Naive thymus-derived CD4-positive, alpha-beta T cell (primary cell): Measurements from ENCODE around the gene PLEKHB2. TPM values are rescaled to one million over a fixed set of nuclear protein-coding genes. Genes with fewer than 3 reads are reported as not detected.
A peak's percentile ranks its signal among the peaks of the same experiment; 100 is the strongest.
"Not testable (repeated sequence)": the region's sequence is repeated elsewhere in the genome, so short reads cannot be mapped to it uniquely, and the experiment has no call there.

Experiments used
- ATAC-seq: fragments of 150-1000 bp; cut with Tn5 transposase; 2 replicates; pipeline ENCODE4 v1.10.0; 2021; ENCODE audit warnings: mild to moderate bottlenecking, moderate library complexity
- CTCF ChIA-PET: fragments of 350-600 bp; sonication (Branson Sonifier 250); formaldehyde crosslinking; loops from one replicate; lab custom pipeline; 2021; ENCODE audit warnings: antibody characterized with exemption; lab: Charles Lee
- POLR2A ChIA-PET: fragments of 350-600 bp; sonication (Branson Sonifier 250); formaldehyde crosslinking; loops from one replicate; lab custom pipeline; 2021; ENCODE audit warnings: antibody characterized with exemption, inconsistent platforms; lab: Charles Lee
- DNase-seq, 9 donors: peaks; one replicate each; pipeline versions ENCODE4 v3.0.0 to v3.0.0-alpha.2; 2020 to 2022; ENCODE audit warnings: mixed read lengths in 1 of 9
- H3K27ac ChIP-seq: one replicate; pipeline ENCODE4 v1.7.0; 2013; ENCODE audit warnings: mild to moderate bottlenecking, low read depth, low read length, moderate library complexity
- H3K27me3 ChIP-seq, 2 donors: one replicate each; pipeline ENCODE4 v1.7.0; 2013; ENCODE audit warnings: low read length in 2 of 2, mild to moderate bottlenecking in 2 of 2, moderate library complexity in 2 of 2; ENCODE audit not compliant: control insufficient read depth in 2 of 2, insufficient read depth in 2 of 2
- H3K36me3 ChIP-seq, 3 experiments: 1 replicate in 2 of 3; 2 replicates in 1 of 3; pipeline ENCODE4 v1.7.0; 2013; ENCODE audit warnings: low read length in 3 of 3, mild to moderate bottlenecking in 3 of 3, moderate library complexity in 1 of 3; ENCODE audit not compliant: insufficient read depth in 3 of 3, control insufficient read depth in 2 of 3
- H3K4me1 ChIP-seq, 2 donors: one replicate each; pipeline ENCODE4 v1.7.0; 2013; ENCODE audit warnings: low read length in 2 of 2, mild to moderate bottlenecking in 2 of 2, moderate library complexity in 1 of 2; ENCODE audit not compliant: control insufficient read depth in 2 of 2, insufficient read depth in 2 of 2
- H3K4me3 ChIP-seq: 2 replicates; pipeline ENCODE4 v1.7.0; 2013; ENCODE audit warnings: mild to moderate bottlenecking, low read length
- H3K9me3 ChIP-seq, 3 experiments: 1 replicate in 2 of 3; 2 replicates in 1 of 3; pipeline ENCODE4 v1.7.0; 2013; ENCODE audit warnings: low read length in 3 of 3; ENCODE audit not compliant: control insufficient read depth in 2 of 3
- H3K27ac Mint-ChIP-seq, 9 donors: one replicate each; pipeline ENCODE4 v1.8.0; 2020 to 2022; ENCODE audit warnings: mixed read lengths in 9 of 9, mild to moderate bottlenecking in 8 of 9, moderate library complexity in 5 of 9, inconsistent platforms in 2 of 9
- H3K27me3 Mint-ChIP-seq, 5 donors: one replicate each; pipeline ENCODE4 v1.8.0; 2021 to 2022; ENCODE audit warnings: mixed read lengths in 5 of 5, mild to moderate bottlenecking in 1 of 5
- H3K36me3 Mint-ChIP-seq, 5 donors: one replicate each; pipeline ENCODE4 v1.8.0; 2020 to 2022; ENCODE audit warnings: mixed read lengths in 5 of 5, mild to moderate bottlenecking in 3 of 5, inconsistent platforms in 1 of 5
- H3K4me1 Mint-ChIP-seq, 7 donors: one replicate each; pipeline ENCODE4 v1.8.0; 2020 to 2022; ENCODE audit warnings: mixed read lengths in 7 of 7, mild to moderate bottlenecking in 3 of 7, inconsistent platforms in 1 of 7
- H3K4me3 Mint-ChIP-seq, 10 donors: one replicate each; pipeline ENCODE4 v1.8.0; 2020 to 2022; ENCODE audit warnings: mild to moderate bottlenecking in 10 of 10, mixed read lengths in 10 of 10, moderate library complexity in 6 of 10, inconsistent platforms in 2 of 10
- H3K9me3 Mint-ChIP-seq, 11 donors: one replicate each; pipeline ENCODE4 v1.8.0; 2020 to 2022; ENCODE audit warnings: mixed read lengths in 11 of 11, mild to moderate bottlenecking in 4 of 11, inconsistent platforms in 1 of 11, moderate library complexity in 1 of 11
- intact Hi-C, 2 donors: fragments of 100-400 bp; cut with micrococcal nuclease; formaldehyde crosslinking; loops; one replicate each; pipeline ENCODE4 v1.15.1; 2023
- polyA plus RNA-seq, 2 donors: library from polyadenylated mRNA; unstranded; fragments of 300-500 nt; fragmentation: Illumina TruSeq; gene quantifications; one replicate each; pipeline ENCODE4 v1.2.3, GENCODE V29; 2021
- total RNA-seq, 6 experiments: library from RNA in 5 of 6; stranded (reverse) in 5 of 6; gene quantifications; 1 replicate in 5 of 6; 2 replicates in 1 of 6; pipeline ENCODE4 v1.2.3 and lab custom pipeline; 2021 to 2026

Gene PLEKHB2
- total and polyA plus RNA-seq, 7 experiments from 2014 or later, result 43.1 to 92.3 (median 64.4) TPM

DNA sequence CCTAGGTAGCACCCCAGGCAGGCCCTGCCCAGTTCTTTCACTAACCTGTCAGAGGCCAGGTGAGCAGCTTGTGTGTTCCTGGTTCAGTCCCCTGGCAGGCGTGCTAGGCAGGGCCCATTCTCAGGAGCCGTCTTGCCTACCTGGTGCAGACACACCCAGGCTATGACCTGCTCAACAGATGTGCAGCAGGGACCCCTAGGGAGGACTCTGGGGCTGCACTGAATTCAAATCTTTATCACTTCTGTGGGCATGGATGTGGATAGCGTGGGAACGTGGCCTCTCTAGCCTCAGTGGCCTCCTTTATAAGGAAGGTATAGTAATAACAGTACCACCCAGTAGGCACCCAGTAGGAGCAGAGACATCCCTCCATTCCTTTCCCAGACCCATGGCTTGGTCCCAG lies 48.4 kb downstream of the PLEKHB2 start:
- H3K27me3 Mint-ChIP-seq, result peaks cover 0 to 5% (median 0%) of the 10 kb centered on the region in 5 donors
- H3K36me3 Mint-ChIP-seq, result peaks cover 0 to 12% (median 4%) of the 10 kb centered on the region in 5 donors
- CTCF ChIA-PET, result interaction anchor here (1.1 to 3.3 kb wide), 3 partner anchors 339 to 648 kb away, joined by 3 to 12 read pairs (median 3); partner anchors contain the start of gene MZT2A
- Histone ChIP-seq H3K36me3 (peaks cover 0 to 21% (median 6%) of the 10 kb centered on the region in 3 experiments), H3K4me3 (no peak overlapping the region), H3K27ac (no peak overlapping the region), H3K27me3 (no peaks in the 10 kb centered on the region), H3K9me3 (no peaks in the 10 kb centered on the region), H3K4me1 (no peaks in the 10 kb centered on the region)
- no peak overlapping the region for H3K4me3 Mint-ChIP-seq
- ATAC-seq (no peak), DNase-seq (no peak)
- H3K9me3 Mint-ChIP-seq, result no peaks in the 10 kb centered on the region
- intact Hi-C loops, result loop anchor here (5.0 kb wide), 2 partner anchors 259 to 356 kb away; no protein-coding TSS in a partner anchor
- no peak overlapping the region for H3K27ac Mint-ChIP-seq
- H3K4me1 Mint-ChIP-seq, result peaks cover 5 to 25% (median 16%) of the 10 kb centered on the region in 7 donors
- POLR2A ChIA-PET, result no interaction called here

DNA sequence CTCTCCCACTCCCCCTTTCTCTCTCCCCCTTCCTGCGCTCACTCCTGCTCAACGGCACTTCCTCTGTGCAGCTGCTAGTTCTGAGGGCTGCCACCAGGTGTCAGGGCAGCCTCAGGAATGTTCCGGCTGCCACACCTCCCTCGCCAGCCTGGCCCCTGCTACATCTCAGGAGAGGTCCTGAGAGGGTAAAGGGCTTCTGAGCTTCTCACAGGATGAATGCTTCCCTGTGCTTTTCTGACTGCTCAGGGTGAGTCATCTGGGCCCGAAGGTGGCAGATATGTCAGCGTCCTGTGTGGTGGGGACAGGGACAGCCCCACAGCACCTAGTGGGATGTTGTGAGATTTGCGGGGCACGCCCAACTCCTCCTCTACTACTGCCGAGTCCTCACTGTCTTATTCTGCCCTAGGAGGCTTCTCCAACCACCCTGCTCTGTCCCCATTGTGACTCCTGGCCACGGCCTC lies 49.0 kb downstream of the PLEKHB2 start:
- peak; percentile 34 to 78 (median 55) for DNase-seq
- H3K4me3 ChIP-seq, result peak overlapping the region; percentile 11
- ChIA-PET POLR2A (no interaction called here), CTCF (interaction anchor here (1.1 to 3.3 kb wide), 3 partner anchors 338 to 648 kb away, joined by 3 to 12 read pairs (median 3); partner anchors contain the start of gene MZT2A)
- H3K36me3 ChIP-seq, result peaks cover 0 to 15% (median 4%) of the 10 kb centered on the region in 3 experiments
- H3K4me1 ChIP-seq, result no peaks in the 10 kb centered on the region
- H3K4me3 Mint-ChIP-seq, result peak overlapping the region in 3 of 10 donors; percentile 32 to 41 (median 33)
- peaks cover 0 to 11% (median 4%) of the 10 kb centered on the region in 5 donors for H3K36me3 Mint-ChIP-seq
- H3K27ac ChIP-seq, result no peak overlapping the region
- H3K27ac Mint-ChIP-seq, result peak overlapping the region in 4 of 9 donors; percentile 0 to 46 (median 10)
- H3K4me1 Mint-ChIP-seq, result peaks cover 5 to 25% (median 16%) of the 10 kb centered on the region in 7 donors
- H3K27me3 ChIP-seq, result no peaks in the 10 kb centered on the region
- H3K9me3 ChIP-seq, result no peaks in the 10 kb centered on the region
- peak; percentile 86 for ATAC-seq
- intact Hi-C loops, result loop anchor here (1.0 to 5.0 kb wide), 8 partner anchors 49 to 518 kb away; partner anchors contain the start of genes MZT2A (in 2 of the 2) and PLEKHB2 (in 1 of the 2)
- H3K27me3 Mint-ChIP-seq, result peaks cover 0 to 8% (median 0%) of the 10 kb centered on the region in 5 donors
- H3K9me3 Mint-ChIP-seq, result no peaks in the 10 kb centered on the region

DNA sequence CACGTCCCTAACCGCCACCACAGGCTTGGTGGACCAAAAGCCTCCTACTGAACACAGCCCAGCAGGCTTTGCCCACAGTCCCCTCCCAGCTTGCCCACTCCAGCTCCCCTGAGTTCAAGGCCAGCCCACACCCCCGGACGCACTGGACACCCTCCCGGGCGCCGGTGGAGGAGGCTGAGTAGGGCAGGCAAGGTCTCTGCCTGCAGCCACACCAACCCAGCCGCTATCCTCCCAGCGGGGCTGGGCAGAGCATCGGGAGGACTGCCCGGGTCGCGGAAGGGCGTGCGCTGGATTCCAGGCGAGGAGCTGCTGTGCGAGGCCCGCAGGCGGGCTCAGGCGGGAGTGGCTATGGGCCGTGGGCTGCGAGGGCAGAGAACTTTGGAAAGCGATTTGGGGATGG lies 49.5 kb downstream of the PLEKHB2 start:
- Mint-ChIP-seq H3K4me3 (no peak overlapping the region), H3K27me3 (peaks cover 0 to 11% (median 0%) of the 10 kb centered on the region in 5 donors), H3K9me3 (no peaks in the 10 kb centered on the region), H3K36me3 (peaks cover 0 to 10% (median 1%) of the 10 kb centered on the region in 5 donors), H3K4me1 (peaks cover 5 to 25% (median 16%) of the 10 kb centered on the region in 7 donors), H3K27ac (no peak overlapping the region)
- DNase-seq (no peak), ATAC-seq (no peak)
- POLR2A ChIA-PET, result no interaction called here
- Histone ChIP-seq H3K27me3 (no peaks in the 10 kb centered on the region), H3K4me1 (no peaks in the 10 kb centered on the region), H3K36me3 (peaks cover 0 to 10% (median 0%) of the 10 kb centered on the region in 3 experiments), H3K9me3 (no peaks in the 10 kb centered on the region), H3K27ac (no peak overlapping the region), H3K4me3 (no peak overlapping the region)
- CTCF ChIA-PET, result interaction anchor here (3.3 kb wide), 1 partner anchor 518 kb away, joined by 12 read pairs; no protein-coding TSS in a partner anchor
- intact Hi-C loops, result loop anchor here (1.0 to 5.0 kb wide), 8 partner anchors 49 to 518 kb away; partner anchors contain the start of genes MZT2A (in 2 of the 2) and PLEKHB2 (in 1 of the 2)

DNA sequence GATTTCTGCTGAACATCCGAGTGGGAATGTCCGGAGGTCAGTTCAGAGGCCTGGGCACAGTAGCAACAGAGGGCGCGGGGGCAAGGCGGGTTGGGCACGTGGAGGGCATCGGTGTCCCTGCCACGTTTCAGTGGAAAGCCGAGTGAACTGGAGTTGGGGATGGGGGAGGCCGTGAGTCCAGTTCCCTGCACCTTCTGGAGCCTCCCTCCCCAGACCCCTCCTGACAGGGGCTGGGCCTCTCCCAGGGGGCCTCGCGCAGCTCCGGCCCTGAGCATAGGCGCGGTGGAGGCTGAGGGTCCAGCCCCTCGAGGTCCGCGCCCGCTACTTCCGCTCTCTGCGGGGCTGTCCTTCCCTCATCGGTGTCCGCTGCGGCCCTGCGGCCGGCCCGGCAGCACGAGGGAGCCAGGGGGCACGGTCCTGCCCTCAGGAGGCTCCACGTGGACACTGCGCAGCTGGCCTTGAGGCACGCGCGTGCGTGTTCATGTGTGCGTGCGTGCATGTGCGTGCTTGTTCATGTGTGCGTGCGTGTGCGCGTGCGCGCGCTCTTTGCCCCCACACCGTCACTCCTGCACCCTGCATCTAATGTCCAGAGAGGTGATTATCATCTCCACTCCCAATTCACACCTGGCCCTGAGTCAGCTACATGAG lies 50.2 kb downstream of the PLEKHB2 start:
- H3K4me1 ChIP-seq, result no peaks in the 10 kb centered on the region
- no peak overlapping the region for H3K4me3 ChIP-seq
- ATAC-seq (no peak), DNase-seq (no peak)
- no peaks in the 10 kb centered on the region for H3K9me3 ChIP-seq
- peaks cover 0 to 11% (median 0%) of the 10 kb centered on the region in 5 donors for H3K27me3 Mint-ChIP-seq
- intact Hi-C loops, result loop anchor here in 1 of 2 donors (2.0 kb wide), 2 partner anchors 155 to 337 kb away; partner anchors contain the start of gene MZT2A
- H3K36me3 ChIP-seq, result peaks cover 0 to 6% (median 0%) of the 10 kb centered on the region in 3 experiments
- ChIA-PET CTCF (interaction anchor here (3.3 kb wide), 1 partner anchor 517 kb away, joined by 12 read pairs; no protein-coding TSS in a partner anchor), POLR2A (no interaction called here)
- peaks cover 5 to 25% (median 16%) of the 10 kb centered on the region in 7 donors for H3K4me1 Mint-ChIP-seq
- no peaks in the 10 kb centered on the region for H3K9me3 Mint-ChIP-seq
- peak overlapping the region in 2 of 10 donors; percentile 5 to 63 for H3K4me3 Mint-ChIP-seq
- no peak overlapping the region for H3K27ac ChIP-seq
- peaks cover 0 to 5% (median 0%) of the 10 kb centered on the region in 5 donors for H3K36me3 Mint-ChIP-seq
- H3K27me3 ChIP-seq, result no peaks in the 10 kb centered on the region
- peak overlapping the region in 2 of 9 donors; percentile 69 to 73 for H3K27ac Mint-ChIP-seq

DNA sequence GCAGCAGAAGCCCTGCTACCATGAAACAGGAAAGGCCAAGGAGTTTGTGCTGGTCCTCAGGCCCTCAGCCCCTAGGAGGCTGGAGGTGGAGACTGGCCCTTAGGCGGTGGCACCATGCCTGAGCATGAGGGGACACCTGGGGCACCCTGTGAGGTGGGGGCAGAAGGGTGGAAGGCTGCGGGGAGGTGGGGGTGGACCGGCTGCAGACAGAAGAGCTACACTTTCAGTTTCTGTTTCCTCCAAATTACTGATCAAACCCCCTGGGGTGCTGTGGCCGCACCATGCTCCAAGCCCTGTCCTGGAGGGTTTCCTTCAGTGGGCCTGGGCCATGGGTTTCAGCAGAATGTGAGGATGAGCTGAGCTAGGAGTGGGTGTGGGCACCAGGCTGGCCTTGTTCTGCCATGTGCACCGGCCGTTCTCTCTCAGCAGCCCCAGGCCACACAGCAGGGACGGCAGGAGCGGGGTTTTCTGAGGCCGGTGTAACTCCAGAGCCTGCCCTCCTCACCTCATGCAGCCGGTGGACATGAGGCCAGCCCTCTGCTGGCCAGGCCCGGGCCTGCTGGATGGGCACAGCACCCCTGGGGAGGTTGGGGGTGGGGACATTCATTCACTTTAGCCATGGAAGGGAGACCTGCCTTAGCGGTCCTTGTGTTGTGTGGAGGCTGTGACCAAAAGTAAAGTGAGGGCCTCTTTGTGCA lies 51.5 kb downstream of the PLEKHB2 start:
- peak overlapping the region; percentile 24 for H3K4me3 ChIP-seq
- no peaks in the 10 kb centered on the region for H3K9me3 ChIP-seq
- no peaks in the 10 kb centered on the region for H3K4me1 ChIP-seq
- no peak for DNase-seq
- no peak for ATAC-seq
- no peaks in the 10 kb centered on the region for H3K27me3 ChIP-seq
- H3K36me3 Mint-ChIP-seq, result no peaks in the 10 kb centered on the region
- H3K27ac Mint-ChIP-seq, result peak overlapping the region in 5 of 9 donors; percentile 40 to 78 (median 73)
- intact Hi-C loops, result no loop called here
- H3K27me3 Mint-ChIP-seq, result peaks cover 0 to 14% (median 0%) of the 10 kb centered on the region in 5 donors
- H3K27ac ChIP-seq, result no peak overlapping the region
- no peaks in the 10 kb centered on the region for H3K36me3 ChIP-seq
- no peaks in the 10 kb centered on the region for H3K9me3 Mint-ChIP-seq
- H3K4me1 Mint-ChIP-seq, result peaks cover 5 to 25% (median 16%) of the 10 kb centered on the region in 7 donors
- POLR2A ChIA-PET, result no interaction called here
- peak overlapping the region in 9 of 10 donors; percentile 16 to 72 (median 27) for H3K4me3 Mint-ChIP-seq
- CTCF ChIA-PET, result interaction anchor here (0.7 kb wide), 1 partner anchor 646 kb away, joined by 3 read pairs; no protein-coding TSS in a partner anchor

DNA sequence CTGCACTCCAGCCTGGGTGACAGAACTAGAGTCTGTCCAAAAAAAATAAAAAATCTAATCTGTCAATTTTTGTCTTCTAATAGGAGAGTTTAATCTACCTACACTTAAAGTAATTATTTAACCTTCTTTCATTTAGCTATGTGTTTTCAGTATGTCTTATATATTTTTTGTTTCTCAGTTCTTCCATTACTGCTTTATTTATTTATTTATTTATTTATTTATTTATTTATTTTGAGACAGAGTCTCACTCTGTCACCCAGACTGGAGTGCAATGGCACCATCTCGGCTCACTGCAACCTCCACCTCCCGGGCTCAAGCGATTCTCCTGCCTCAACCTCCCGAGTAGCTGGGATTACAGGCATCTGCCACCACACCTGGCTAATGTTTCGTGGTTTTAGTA lies 60.4 kb downstream of the PLEKHB2 start:
- intact Hi-C loops, H3K4me3 Mint-ChIP-seq, H3K27ac ChIP-seq, ATAC-seq, DNase-seq, H3K4me1 Mint-ChIP-seq, CTCF ChIA-PET, H3K36me3 Mint-ChIP-seq, H3K4me3 ChIP-seq, H3K36me3 ChIP-seq, H3K9me3 Mint-ChIP-seq, POLR2A ChIA-PET, H3K9me3 ChIP-seq, H3K27ac Mint-ChIP-seq, H3K27me3 ChIP-seq, H3K4me1 ChIP-seq: not testable (repeated sequence)
- H3K27me3 Mint-ChIP-seq, result peaks cover 0 to 14% (median 0%) of the 10 kb centered on the region in 5 donors
